Measurements from ENCODE around the gene IL20RB.

The IL20RB gene

DNA sequence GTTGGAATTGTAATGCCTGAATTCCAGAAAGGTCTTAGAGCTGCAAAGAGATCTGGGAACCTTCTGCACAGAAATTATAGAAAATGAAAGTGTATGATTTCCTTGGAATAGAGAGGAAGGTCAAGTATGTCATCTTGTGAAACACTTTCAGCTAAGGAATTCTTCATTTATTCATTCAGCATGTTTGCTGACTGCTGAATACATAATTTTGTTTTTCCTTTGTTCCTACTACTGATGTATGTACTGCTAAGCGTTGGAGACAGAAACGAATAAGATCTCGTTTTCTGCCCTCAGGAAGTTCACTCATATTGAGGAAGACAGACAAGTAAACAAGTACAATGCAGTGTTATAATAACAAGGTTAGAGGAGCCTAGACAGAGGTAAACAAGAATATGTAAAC is 14.3 kb upstream of the IL20RB start:
- no peak overlapping the region for H3K27ac ChIP-seq
- no peak for TF ChIP-seq CTCF (conservative IDR thresholded peaks at IDR 0.05)

DNA sequence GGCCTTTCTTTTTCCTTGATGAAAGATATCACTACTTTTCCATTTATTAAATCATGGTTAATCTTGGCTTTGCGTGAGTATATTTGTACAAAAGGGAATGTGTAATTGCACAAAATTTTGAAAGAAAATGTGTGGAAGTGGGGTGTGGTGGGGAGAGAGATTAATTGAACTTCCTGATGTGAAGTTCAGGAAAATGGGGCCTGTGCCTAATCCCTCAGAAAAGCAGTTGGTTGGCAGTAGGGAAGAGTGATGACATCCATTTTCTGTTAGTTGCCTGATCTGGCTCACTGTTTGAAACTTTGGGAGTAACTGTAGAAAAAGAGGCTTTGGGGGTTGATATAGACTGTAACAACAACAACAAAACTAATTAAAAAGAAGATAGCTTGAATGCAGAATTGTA is 10.8 kb upstream of the IL20RB start:
- H3K27ac ChIP-seq: no peak overlapping the region
- no peak for TF ChIP-seq CTCF (conservative IDR thresholded peaks at IDR 0.05)

- no peak overlapping the region for H3K27ac ChIP-seq
Measured at GRCh38 chr3:136947477-136947876, 10.3 kb upstream of the IL20RB start.

DNA sequence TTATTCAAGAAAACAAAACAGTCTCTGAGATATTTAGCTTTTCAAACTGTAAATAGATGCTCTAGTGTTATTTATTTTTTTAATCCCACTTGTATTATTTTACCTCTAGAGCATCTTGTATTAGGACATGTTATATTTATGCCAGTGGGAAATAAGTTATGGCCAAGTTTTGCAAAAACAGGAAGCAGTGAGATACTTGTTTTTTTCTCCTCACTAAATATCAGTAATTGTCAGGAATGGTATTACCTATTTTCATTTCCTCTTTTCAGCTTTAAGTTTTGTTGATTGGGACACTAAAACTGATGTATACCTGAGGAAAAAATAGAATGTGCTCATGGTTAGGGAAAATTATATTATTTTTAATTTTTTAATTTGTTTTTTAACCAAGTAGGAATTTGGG is 8.6 kb upstream of the IL20RB start:
- no peak for TF ChIP-seq CTCF (conservative IDR thresholded peaks at IDR 0.05)
- no peak overlapping the region for H3K27ac ChIP-seq

More at GRCh38 chr3:136947477-136947876, 10.3 kb upstream of the IL20RB start:
- no peak for TF ChIP-seq CTCF (conservative IDR thresholded peaks at IDR 0.05)

DNA sequence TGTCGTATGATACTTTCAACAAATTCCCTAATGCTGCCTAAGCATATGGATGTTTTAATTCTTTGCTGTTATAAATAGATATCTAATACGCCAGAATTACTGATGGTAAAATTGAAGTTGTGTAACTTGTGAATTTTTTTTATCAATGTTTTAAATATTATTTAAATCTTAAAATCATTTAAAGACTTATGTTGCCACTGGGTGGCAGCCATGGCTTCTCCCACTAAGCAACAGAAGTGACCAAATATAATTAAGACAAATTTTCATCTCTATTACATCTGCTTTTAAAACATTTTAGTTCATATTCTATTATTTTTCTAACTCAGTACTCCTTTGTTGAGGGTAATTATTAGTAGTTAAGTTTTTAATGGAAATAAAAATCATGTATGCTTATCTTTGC is 8.1 kb upstream of the IL20RB start:
- TF ChIP-seq CTCF (conservative IDR thresholded peaks at IDR 0.05): peak; percentile 61
- H3K27ac ChIP-seq: no peak overlapping the region

DNA sequence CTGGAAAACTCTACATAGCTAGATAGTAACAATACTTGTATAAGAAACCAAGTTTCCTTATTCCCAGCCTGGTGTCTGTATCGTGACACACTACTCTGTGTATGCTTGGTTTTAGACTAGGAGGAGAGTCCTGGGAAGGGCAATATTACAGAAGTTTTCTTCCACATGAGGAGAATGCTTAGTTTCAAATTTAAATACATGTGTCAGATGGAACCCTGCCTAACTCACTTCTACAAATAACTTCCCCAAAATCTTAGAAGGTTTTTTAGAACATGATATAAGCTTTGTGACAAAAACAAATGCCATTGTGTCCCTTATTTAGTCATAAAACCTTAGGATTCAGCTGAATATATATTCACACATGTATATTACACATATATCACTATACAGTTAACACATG is 7.2 kb upstream of the IL20RB start:
- no peak for TF ChIP-seq CTCF (conservative IDR thresholded peaks at IDR 0.05)
- H3K27ac ChIP-seq: no peak overlapping the region

DNA sequence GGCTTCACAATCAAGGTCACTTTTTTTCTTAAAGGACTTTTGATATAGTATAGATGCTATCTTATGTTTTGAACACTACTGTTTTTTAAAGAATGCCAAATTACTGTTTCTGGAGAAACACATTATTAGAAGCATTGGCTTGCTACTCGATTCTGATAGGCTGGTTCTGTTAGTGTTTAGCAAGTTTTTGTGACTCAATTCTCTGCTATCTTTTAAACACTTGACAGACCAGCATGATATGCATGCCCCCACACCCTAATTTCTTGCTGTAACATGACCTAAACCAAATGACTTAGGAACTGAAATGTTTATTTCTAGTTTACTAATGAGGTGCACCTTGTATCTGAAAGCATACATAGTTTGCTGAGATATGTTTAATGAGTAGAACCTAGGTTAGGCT is 5.5 kb upstream of the IL20RB start:
- no peak for TF ChIP-seq CTCF (conservative IDR thresholded peaks at IDR 0.05)

GRCh38 chr3:136954251-136954650 is 3.5 kb upstream of the IL20RB start:
- no peak for TF ChIP-seq CTCF (conservative IDR thresholded peaks at IDR 0.05)
- no peak overlapping the region for H3K27ac ChIP-seq

More for the DNA sequence above, 5.5 kb upstream of the IL20RB start:
- no peak overlapping the region for H3K27ac ChIP-seq

Measured in VCaP (cell line).